GM23248 (cell line): ENCODE data around the gene KRT73. TPM values are rescaled to one million over a fixed set of nuclear protein-coding genes. Genes with fewer than 3 reads are reported as not detected.

ENCODE experiments used
- DNase-seq: peaks from one replicate; pipeline ENCODE4 v3.0.0-alpha.2; 2015
- H2AFZ ChIP-seq: fragments of 200-600 bp; sonication (generic); 2 replicates; pipeline ENCODE4 v1.6.1; 2016; ENCODE audit warnings: antibody characterized with exemption
- H3F3A ChIP-seq: fragments of 200-600 bp; sonication (generic); 2 replicates; pipeline ENCODE4 v1.6.1; 2016; ENCODE audit warnings: mild to moderate bottlenecking, antibody characterized with exemption, mixed run types; ENCODE audit not compliant: insufficient read depth
- H3K27ac ChIP-seq: fragments of 200-600 bp; sonication (generic); 2 replicates; pipeline ENCODE4 v1.5.1; 2016; ENCODE audit warnings: mild to moderate bottlenecking
- H3K27me3 ChIP-seq: fragments of 200-600 bp; sonication (generic); replicated peaks from 2 replicates; pipeline ENCODE4 v1.6.1; 2016; ENCODE audit warnings: mild to moderate bottlenecking; ENCODE audit not compliant: insufficient read depth
- H3K36me3 ChIP-seq: fragments of 200-600 bp; sonication (generic); 2 replicates; pipeline ENCODE4 v1.6.1; 2016; ENCODE audit warnings: low read depth, mild to moderate bottlenecking
- H3K4me1 ChIP-seq: fragments of 200-600 bp; sonication (generic); 2 replicates; pipeline ENCODE4 v1.6.1; 2016; ENCODE audit warnings: mild to moderate bottlenecking; ENCODE audit not compliant: insufficient read depth
- H3K4me2 ChIP-seq: fragments of 200-600 bp; sonication (generic); one replicate; pipeline ENCODE4 v1.6.1; 2016; ENCODE audit warnings: mild to moderate bottlenecking; ENCODE audit not compliant: unreplicated experiment
- H3K4me3 ChIP-seq: fragments of 200-600 bp; sonication (generic); 2 replicates; pipeline ENCODE4 v1.5.1; 2016; ENCODE audit warnings: mild to moderate bottlenecking
- H3K79me2 ChIP-seq: fragments of 200-600 bp; sonication (generic); 2 replicates; pipeline ENCODE4 v1.6.1; 2016; ENCODE audit warnings: mild to moderate bottlenecking; ENCODE audit not compliant: insufficient read depth
- H3K9ac ChIP-seq: fragments of 200-600 bp; sonication (generic); 2 replicates; pipeline ENCODE4 v1.6.1; 2016; ENCODE audit warnings: mild to moderate bottlenecking
- H3K9me2 ChIP-seq: fragments of 200-600 bp; sonication (generic); 2 replicates; pipeline ENCODE4 v1.6.1; 2016; ENCODE audit warnings: mixed run types, mild to moderate bottlenecking, moderate library complexity; ENCODE audit not compliant: insufficient read depth
- H3K9me3 ChIP-seq: fragments of 200-600 bp; sonication (generic); one replicate; pipeline ENCODE4 v1.6.1; 2017; ENCODE audit warnings: low read depth
- H4K20me1 ChIP-seq: fragments of 200-600 bp; sonication (generic); 2 replicates; pipeline ENCODE4 v1.6.0; 2016; ENCODE audit not compliant: insufficient read depth
- EZH2 ChIP-seq: fragments of 200-600 bp; sonication (generic); IDR thresholded peaks from 2 replicates; pipeline ENCODE4 v1.6.1; 2018; ENCODE audit warnings: antibody characterized with exemption, mild to moderate bottlenecking; ENCODE audit not compliant: insufficient read depth, poor library complexity, severe bottlenecking
- EZH2phosphoT487 ChIP-seq: fragments of 200-600 bp; sonication (generic); IDR thresholded peaks from 2 replicates; pipeline ENCODE4 v1.6.1; 2018; ENCODE audit warnings: antibody characterized with exemption, moderate library complexity, mild to moderate bottlenecking, low read depth; ENCODE audit not compliant: insufficient read depth
- WGBS, 2 experiments: methylation state at CpG; one replicate each; pipeline ENCODE4 v1.1.6; 2015 to 2017; ENCODE audit warnings: low lambda C conversion rate in 2 of 2, low coverage in 1 of 2; ENCODE audit errors: missing lambda C conversion rate in 2 of 2; 5-methylcytosine and 5-hydroxymethylcytosine counted together
- in situ Hi-C: fragments of 300-500 bp; cut with MboI; formaldehyde crosslinking; loops from 2 replicates; pipeline ENCODE4 v1.15.0; 2020
- polyA plus RNA-seq: library from polyadenylated mRNA; unstranded; fragments of >200 nt; fragmentation: Nextera tagmentation; extraction: Ambion mirVana; gene quantifications from 2 replicates; pipeline ENCODE4 v1.2.1, GENCODE V29; 2016
- total RNA-seq: library from RNA; depleted of rRNA; stranded (reverse); fragments of >200 nt; shearing (Covaris generic); gene quantifications from 2 replicates; pipeline ENCODE4 v1.2.3, GENCODE V29; 2014

Gene KRT73
- total and polyA plus RNA-seq, 2 experiments from 2014 or later: not detected

GRCh38 chr12:52659951-52660350 is 41.6 kb upstream of the KRT73 start:
- Histone ChIP-seq H3K9me3 (no peaks in the 10 kb centered on the region), H3K4me1 (no peaks in the 10 kb centered on the region), H3F3A (no peaks in the 10 kb centered on the region), H2AFZ (no peak overlapping the region), H3K36me3 (no peaks in the 10 kb centered on the region), H3K79me2 (no peaks in the 10 kb centered on the region), H4K20me1 (no peaks in the 10 kb centered on the region), H3K27me3 (peaks cover 53% of the 10 kb centered on the region), H3K9me2 (no peaks in the 10 kb centered on the region), H3K4me2 (no peak overlapping the region), H3K27ac (no peak overlapping the region), H3K9ac (no peak overlapping the region), H3K4me3 (no peak overlapping the region)
- WGBS, 2 experiments: 33 to 36% methylated on average over 4 of the region's 4 CpGs
- in situ Hi-C loops: no loop called here
- DNase-seq: no peak
- no peak for TF ChIP-seq EZH2

GRCh38 chr12:52659395-52659794 is 41.0 kb upstream of the KRT73 start:
- Histone ChIP-seq H3K4me1 (no peaks in the 10 kb centered on the region), H3K27me3 (peaks cover 58% of the 10 kb centered on the region), H3K79me2 (no peaks in the 10 kb centered on the region), H3K9me3 (no peaks in the 10 kb centered on the region), H3K9me2 (no peaks in the 10 kb centered on the region), H3K4me3 (no peak overlapping the region), H3K4me2 (no peak overlapping the region), H3K36me3 (no peaks in the 10 kb centered on the region), H4K20me1 (no peaks in the 10 kb centered on the region), H3K27ac (no peak overlapping the region), H3F3A (no peaks in the 10 kb centered on the region), H3K9ac (no peak overlapping the region), H2AFZ (no peak overlapping the region)
- no peak for TF ChIP-seq EZH2phosphoT487
- TF ChIP-seq EZH2: no peak
- no peak for DNase-seq
- in situ Hi-C loops: no loop called here
- WGBS, 2 experiments: 27 to 30% methylated on average over 7 of the region's 7 CpGs

- in situ Hi-C loops: no loop called here
- H3K9me2 ChIP-seq: no peaks in the 10 kb centered on the region
- H3K27ac ChIP-seq: no peak overlapping the region
- no peak overlapping the region for H3K4me2 ChIP-seq
- no peaks in the 10 kb centered on the region for H3K4me1 ChIP-seq
- WGBS, 2 experiments: 59 to 62% methylated on average over 4 of the region's 4 CpGs
- H3K9ac ChIP-seq: no peak overlapping the region
- H3K9me3 ChIP-seq: no peaks in the 10 kb centered on the region
- peaks cover 64% of the 10 kb centered on the region for H3K27me3 ChIP-seq
- H3K4me3 ChIP-seq: no peak overlapping the region
- no peak for DNase-seq
- no peaks in the 10 kb centered on the region for H4K20me1 ChIP-seq
- TF ChIP-seq EZH2 (no peak), EZH2phosphoT487 (no peak)
- H3K79me2 ChIP-seq: no peaks in the 10 kb centered on the region
- H3K36me3 ChIP-seq: no peaks in the 10 kb centered on the region
- no peaks in the 10 kb centered on the region for H3F3A ChIP-seq
- H2AFZ ChIP-seq: no peak overlapping the region
Measured at GRCh38 chr12:52658196-52658595, 39.8 kb upstream of the KRT73 start.

GRCh38 chr12:52657250-52657902 is 39.0 kb upstream of the KRT73 start:
- no peaks in the 10 kb centered on the region for H3K4me1 ChIP-seq
- TF ChIP-seq EZH2: no peak
- no peak for TF ChIP-seq EZH2phosphoT487
- no peaks in the 10 kb centered on the region for H3F3A ChIP-seq
- H3K4me2 ChIP-seq: no peak overlapping the region
- no peak overlapping the region for H3K27ac ChIP-seq
- no peak overlapping the region for H3K4me3 ChIP-seq
- DNase-seq: no peak
- H3K9me2 ChIP-seq: no peaks in the 10 kb centered on the region
- H3K79me2 ChIP-seq: no peaks in the 10 kb centered on the region
- in situ Hi-C loops: no loop called here
- H3K36me3 ChIP-seq: no peaks in the 10 kb centered on the region
- H2AFZ ChIP-seq: no peak overlapping the region
- no peak overlapping the region for H3K9ac ChIP-seq
- no peaks in the 10 kb centered on the region for H3K9me3 ChIP-seq
- peaks cover 70% of the 10 kb centered on the region for H3K27me3 ChIP-seq
- WGBS, 2 experiments: 67 to 71% methylated on average over 6 of the region's 6 CpGs
- H4K20me1 ChIP-seq: no peaks in the 10 kb centered on the region

GRCh38 chr12:52656616-52657015 is 38.3 kb upstream of the KRT73 start:
- no peaks in the 10 kb centered on the region for H3K79me2 ChIP-seq
- H3K4me1 ChIP-seq: no peaks in the 10 kb centered on the region
- H3K9ac ChIP-seq: no peak overlapping the region
- no peak overlapping the region for H3K4me2 ChIP-seq
- no peaks in the 10 kb centered on the region for H3K36me3 ChIP-seq
- 59 to 72% methylated on average over 3 to 4 of the region's 4 CpGs for whole genome bisulfite sequencing, 2 experiments
- no peak overlapping the region for H3K27ac ChIP-seq
- H4K20me1 ChIP-seq: no peaks in the 10 kb centered on the region
- in situ Hi-C loops: no loop called here
- H3K9me2 ChIP-seq: no peaks in the 10 kb centered on the region
- TF ChIP-seq EZH2phosphoT487: no peak
- no peak for TF ChIP-seq EZH2
- H2AFZ ChIP-seq: no peak overlapping the region
- H3F3A ChIP-seq: no peaks in the 10 kb centered on the region
- no peak overlapping the region for H3K4me3 ChIP-seq
- no peaks in the 10 kb centered on the region for H3K9me3 ChIP-seq
- no peak for DNase-seq
- H3K27me3 ChIP-seq: peaks cover 65% of the 10 kb centered on the region
